NCI-H2081 treated with DMSO at 0.1 percent for 48 hours (cell line): ENCODE results near the gene IL17B.

Experiments used
- DNase-seq: peaks from one replicate; lab custom pipeline; 2025; lab: John Stamatoyannopoulos, UW

Gene IL17B

GRCh38 chr5:149357370-149358293, 21.5 kb downstream of the IL17B start, which contains the start of gene PCYOX1L:
Gene PCYOX1L, plus strand, starts transcription at chr5:149358046. Its CDS starts 23 bp downstream, at chr5:149358069.
- peak; percentile 69 for DNase-seq

DNA sequence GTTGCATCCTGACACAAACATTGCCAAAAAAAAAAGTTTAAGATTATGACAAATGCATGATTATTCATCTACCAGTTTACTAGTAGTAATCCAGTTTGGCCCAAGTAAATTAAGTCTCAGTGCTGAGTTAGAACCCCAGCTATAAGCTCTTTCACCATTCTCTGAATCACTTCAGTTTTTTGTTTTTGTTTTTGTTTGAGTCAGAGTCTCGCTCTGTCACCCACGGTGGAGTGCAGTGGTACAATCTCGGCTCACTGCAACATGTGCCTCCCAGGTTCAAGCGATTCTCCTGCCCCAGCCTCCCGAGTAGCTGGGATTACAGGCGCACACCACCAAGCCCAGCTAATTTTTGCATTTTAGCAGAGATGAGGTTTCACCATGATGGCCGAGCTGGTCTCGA, 22.7 kb downstream of the IL17B start:
- DNase-seq, result no peak

DNA sequence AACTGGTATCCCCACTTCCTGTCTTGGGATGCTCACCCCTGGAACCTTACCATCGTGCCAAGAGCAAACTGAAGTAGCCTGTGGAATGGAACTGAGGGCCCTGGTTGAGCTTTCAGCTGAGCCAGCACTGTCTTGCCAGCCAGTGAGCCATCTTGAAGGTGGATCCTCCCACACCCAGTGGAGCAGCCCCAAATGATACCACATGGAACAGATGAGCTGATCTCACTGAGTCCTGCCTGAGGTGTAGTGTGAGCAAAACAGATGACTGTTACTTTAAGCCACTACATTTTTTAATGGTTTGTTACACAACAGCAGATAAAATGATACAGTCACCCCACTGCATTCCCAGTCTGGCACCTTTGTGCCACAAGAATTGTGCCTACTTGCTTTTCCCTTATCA, 23.4 kb downstream of the IL17B start:
- DNase-seq, result no peak

- no peak for DNase-seq
Observed at GRCh38 chr5:149353911-149354310, 25.2 kb downstream of the IL17B start.

DNA sequence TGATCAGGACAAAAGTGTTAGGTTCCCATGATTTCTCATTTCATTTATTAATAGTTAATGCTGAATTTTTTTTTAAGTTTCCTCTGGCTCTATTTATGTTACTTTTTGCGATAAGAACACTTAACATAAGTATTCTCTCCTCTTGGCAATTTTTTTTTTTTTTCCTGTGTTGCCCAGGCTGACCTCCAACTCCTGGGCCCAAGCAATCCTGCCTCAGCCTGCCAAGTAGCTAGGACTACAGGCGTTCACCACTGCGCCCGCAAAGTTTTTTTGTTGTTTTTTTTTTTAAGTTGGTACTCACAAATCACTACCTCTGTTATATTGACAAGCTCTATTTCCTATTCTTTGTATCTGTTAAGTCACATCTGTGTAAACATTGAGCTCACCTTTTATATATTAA, 26.9 kb downstream of the IL17B start:
- DNase-seq, result no peak

DNA sequence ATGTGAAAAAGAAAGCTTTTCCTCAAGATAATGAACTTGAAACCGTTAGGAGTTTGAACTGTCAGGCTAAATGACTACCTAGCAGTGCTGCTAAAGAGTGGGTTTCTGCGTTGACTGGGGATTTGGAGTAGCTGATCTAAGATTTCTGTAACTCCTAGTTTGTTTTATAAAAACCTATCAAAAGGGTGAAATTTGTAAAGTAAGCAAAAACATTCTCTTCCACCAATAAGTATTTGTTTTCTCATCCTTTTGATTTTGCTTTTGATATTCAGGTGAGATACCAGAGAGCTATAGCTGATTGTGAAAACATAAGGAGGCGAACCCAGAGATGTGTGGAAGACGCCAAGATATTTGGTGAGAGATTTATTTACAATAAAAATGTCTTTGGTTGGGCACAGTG, 29.7 kb downstream of the IL17B start:
- no peak for DNase-seq

GRCh38 chr5:149348518-149348917, 30.6 kb downstream of the IL17B start:
- no peak for DNase-seq

- no peak for DNase-seq
Observed at GRCh38 chr5:149345892-149346222, 33.2 kb downstream of the IL17B start.

- peak; percentile 80 for DNase-seq
Observed at GRCh38 chr5:149345147-149345891, 33.8 kb downstream of the IL17B start, which contains the start of gene GRPEL2. Gene GRPEL2, plus strand, starts transcription at chr5:149345499. Its CDS starts 41 bp downstream, at chr5:149345540.

DNA sequence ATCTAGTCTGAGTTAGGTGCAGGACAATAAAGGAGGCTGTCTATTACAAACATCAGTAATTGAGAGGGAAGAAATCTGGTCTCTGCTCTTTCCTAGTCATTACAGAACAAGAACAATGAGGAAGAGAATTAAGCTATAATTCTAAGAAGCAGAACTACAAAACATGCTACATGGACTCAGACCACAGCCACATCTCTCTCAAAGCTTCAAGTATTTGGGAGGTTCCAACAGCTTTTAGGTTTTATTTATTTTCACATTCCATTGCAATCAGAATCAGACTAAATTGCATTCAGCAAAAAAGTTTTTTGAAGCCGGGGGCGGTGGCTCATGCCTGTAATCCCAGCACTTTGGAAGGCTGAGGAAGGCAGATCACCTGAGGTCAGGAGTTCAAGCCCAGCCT, 34.9 kb downstream of the IL17B start:
- no peak for DNase-seq

- no peak for DNase-seq
Observed at GRCh38 chr5:149341876-149342275, 37.2 kb downstream of the IL17B start.

- no peak for DNase-seq
Observed at GRCh38 chr5:149340920-149341319, 38.2 kb downstream of the IL17B start.

GRCh38 chr5:149338364-149338763, 40.7 kb downstream of the IL17B start:
- DNase-seq, result no peak

GRCh38 chr5:149337736-149338135, 41.4 kb downstream of the IL17B start:
- no peak for DNase-seq

DNA sequence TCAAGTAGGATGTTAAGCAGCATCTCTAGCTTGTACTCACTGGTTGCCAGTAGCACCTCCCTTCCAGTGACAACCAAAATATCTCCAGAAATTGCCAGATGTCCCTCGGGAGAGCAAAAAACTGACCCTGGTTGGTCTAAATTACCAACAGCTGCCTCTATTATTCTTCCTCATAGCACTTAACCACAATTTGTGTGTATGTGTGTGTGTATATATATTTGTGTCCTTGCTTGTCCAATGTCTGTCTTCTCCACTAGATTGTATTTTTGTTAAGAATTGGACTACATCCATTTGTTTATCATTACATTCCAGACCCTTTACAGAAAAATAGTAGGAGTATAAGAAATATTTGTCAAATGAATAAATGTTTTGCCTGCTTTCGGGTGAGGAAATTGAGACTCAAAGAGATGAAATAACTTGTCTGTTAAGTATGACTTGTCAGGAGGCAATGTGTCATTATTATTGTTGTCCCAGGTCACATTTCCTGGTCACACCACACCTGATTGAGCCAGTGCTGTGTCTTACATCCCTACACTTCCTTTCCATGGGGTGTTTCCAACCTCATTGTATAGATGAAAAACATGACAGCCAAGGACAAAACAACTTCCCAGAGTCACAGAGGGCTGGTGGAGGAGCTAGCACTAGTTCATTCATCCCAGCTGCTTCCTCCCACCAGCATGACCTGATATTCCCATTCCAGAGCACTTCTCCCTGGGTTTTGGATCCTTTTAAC, 45.2 kb downstream of the IL17B start:
- DNase-seq, result no peak

DNA sequence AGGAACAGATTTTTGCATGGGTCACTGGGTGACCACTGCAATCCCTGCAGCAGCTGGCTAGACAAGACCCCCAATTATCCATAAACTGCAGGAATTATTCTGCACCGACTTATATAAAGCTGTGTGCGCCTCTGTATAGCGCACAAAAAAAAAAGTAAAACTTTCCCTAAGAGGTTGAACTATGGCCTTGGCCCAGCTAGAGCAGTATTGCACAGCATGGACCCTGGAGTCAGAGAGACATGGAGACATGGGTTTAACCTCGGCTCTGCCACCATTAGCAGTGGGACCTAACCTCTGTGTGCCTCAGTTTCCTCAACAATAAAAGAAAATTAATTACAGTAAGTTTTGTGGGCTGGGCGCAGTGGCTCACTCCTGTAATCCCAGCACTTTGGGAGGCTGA, 50.9 kb downstream of the IL17B start:
- DNase-seq, result no peak

GRCh38 chr5:149326611-149327010, 52.5 kb downstream of the IL17B start:
- no peak for DNase-seq

DNA sequence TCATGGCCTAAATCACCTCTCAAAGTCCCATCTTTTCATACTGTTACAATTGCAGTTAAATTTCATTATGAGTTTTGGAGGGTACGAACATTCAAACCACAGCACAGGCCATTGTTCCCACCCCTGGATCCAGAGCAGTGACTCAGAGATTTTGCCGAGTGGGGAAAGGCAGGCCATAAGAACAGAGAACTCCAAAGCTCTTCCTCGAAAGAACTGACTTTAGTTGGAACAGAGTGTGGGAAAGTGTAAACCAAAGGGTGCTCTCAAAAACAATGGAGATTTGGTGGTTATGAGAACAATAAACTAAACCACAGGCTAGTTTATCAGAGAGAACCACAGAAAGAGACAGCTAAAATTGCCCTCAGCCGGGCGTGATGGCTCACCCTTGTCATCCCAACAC, 53.2 kb downstream of the IL17B start:
- no peak for DNase-seq

GRCh38 chr5:149325166-149325735, 53.8 kb downstream of the IL17B start:
- DNase-seq, result no peak

GRCh38 chr5:149324641-149325040, 54.5 kb downstream of the IL17B start:
- DNase-seq, result no peak
